Activated B cell treated with CpG ODN at 0.5 μM for 24 hours (primary cell): ENCODE results near the gene BMP8A. TPM values are rescaled to one million over a fixed set of nuclear protein-coding genes. Genes with fewer than 3 reads are reported as not detected.
"Not testable (repeated sequence)": the region's sequence is repeated elsewhere in the genome, so short reads cannot be mapped to it uniquely, and the experiment has no call there.

Experiments
- ATAC-seq: fragments of 200-7000 bp; cut with Tn5 transposase; one replicate; pipeline ENCODE4 v1.10.0; 2021; ENCODE audit warnings: low read depth, mild to moderate bottlenecking, moderate library complexity
- CTCF ChIA-PET: fragments of 350-600 bp; sonication (Branson Sonifier 250); formaldehyde crosslinking; loops from one replicate; lab custom pipeline; 2021; ENCODE audit warnings: antibody characterized with exemption; lab: Charles Lee
- POLR2A ChIA-PET: fragments of 350-600 bp; sonication (Branson Sonifier 250); formaldehyde crosslinking; loops from one replicate; lab custom pipeline; 2021; ENCODE audit warnings: antibody characterized with exemption; lab: Charles Lee
- DNase-seq: peaks from one replicate; pipeline ENCODE4 v3.0.0; 2022
- H3K27ac Mint-ChIP-seq: one replicate; pipeline ENCODE4 v1.8.0; 2020; ENCODE audit warnings: mixed read lengths
- H3K27me3 Mint-ChIP-seq: one replicate; pipeline ENCODE4 v1.8.0; 2021; ENCODE audit warnings: mixed read lengths
- H3K36me3 Mint-ChIP-seq: one replicate; pipeline ENCODE4 v1.8.0; 2021; ENCODE audit warnings: low read depth, mixed read lengths
- H3K4me1 Mint-ChIP-seq: one replicate; pipeline ENCODE4 v1.8.0; 2021; ENCODE audit warnings: mixed read lengths
- H3K4me3 Mint-ChIP-seq: one replicate; pipeline ENCODE4 v1.8.0; 2020; ENCODE audit warnings: mild to moderate bottlenecking, mixed read lengths
- H3K9me3 Mint-ChIP-seq: one replicate; pipeline ENCODE4 v1.8.0; 2020; ENCODE audit warnings: mixed read lengths
- intact Hi-C: fragments of 100-400 bp; cut with micrococcal nuclease; formaldehyde crosslinking; loops from one replicate; pipeline ENCODE4 v1.15.1; 2024
- total RNA-seq: library from RNA; stranded (reverse); gene quantifications from 2 replicates; pipeline ENCODE4 v1.2.3, GENCODE V29; 2022
- TF ChIP-seq, protein P1 (sequence below): fragments of 200-600 bp; IDR thresholded peaks from one replicate; pipeline ENCODE4 v1.8.0; 2022; ENCODE audit warnings: antibody characterized with exemption, mild to moderate bottlenecking

Gene BMP8A
- total RNA-seq, 1 donor from 2014 or later = 0.20 TPM

DNA sequence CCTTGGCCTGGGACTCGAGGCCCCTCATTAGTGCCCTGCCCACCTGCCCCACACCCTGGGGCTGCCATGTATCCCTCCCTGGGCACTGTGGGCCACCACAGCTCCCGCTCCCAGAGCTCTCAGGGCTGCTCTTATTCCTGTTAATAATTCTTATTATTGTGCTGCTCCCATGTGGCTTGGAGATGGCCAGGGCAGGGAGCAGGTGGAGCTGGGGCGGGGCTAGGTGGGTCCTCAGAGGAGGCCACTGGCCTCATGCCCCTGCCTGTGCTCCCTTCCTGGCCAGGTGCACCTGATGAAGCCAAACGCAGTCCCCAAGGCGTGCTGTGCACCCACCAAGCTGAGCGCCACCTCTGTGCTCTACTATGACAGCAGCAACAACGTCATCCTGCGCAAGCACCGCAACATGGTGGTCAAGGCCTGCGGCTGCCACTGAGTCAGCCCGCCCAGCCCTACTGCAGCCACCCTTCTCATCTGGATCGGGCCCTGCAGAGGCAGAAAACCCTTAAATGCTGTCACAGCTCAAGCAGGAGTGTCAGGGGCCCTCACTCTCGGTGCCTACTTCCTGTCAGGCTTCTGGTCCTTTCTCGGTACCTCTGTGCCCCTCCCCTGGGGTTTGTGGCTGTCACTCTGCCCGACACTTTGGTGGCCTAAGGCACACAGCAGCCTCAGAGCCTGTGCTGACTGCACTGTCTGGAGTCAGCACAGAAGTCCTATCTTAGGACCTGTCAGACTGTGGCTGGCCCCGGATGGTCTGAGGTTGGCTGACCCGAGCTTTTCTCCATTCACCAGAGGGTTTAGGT, 34.1 kb downstream of the BMP8A start:
- Mint-ChIP-seq H3K27ac (peak overlapping the region; percentile 81), H3K36me3 (peaks cover 18% of the 10 kb centered on the region), H3K4me3 (peak overlapping the region; percentile 64), H3K27me3 (no peaks in the 10 kb centered on the region), H3K9me3 (no peaks in the 10 kb centered on the region), H3K4me1 (peaks cover 32% of the 10 kb centered on the region)
- ChIA-PET CTCF (interaction anchor here (0.6 to 1.0 kb wide), 2 partner anchors 427 to 1081 kb away, joined by 3 read pairs; no protein-coding TSS in a partner anchor), POLR2A (interaction anchor here (0.9 to 1.3 kb wide), 2 partner anchors 51 to 652 kb away, joined by 3 to 5 read pairs; partner anchors contain the start of genes MYCBP and PABPC4)
- DNase-seq (peak; percentile 73), ATAC-seq (peak; percentile 99)
- intact Hi-C loops = loop anchor here (5.0 kb wide), 2 partner anchors 33 to 423 kb away; partner anchors contain the start of gene BMP8A
- TF ChIP-seq, protein P1, sequence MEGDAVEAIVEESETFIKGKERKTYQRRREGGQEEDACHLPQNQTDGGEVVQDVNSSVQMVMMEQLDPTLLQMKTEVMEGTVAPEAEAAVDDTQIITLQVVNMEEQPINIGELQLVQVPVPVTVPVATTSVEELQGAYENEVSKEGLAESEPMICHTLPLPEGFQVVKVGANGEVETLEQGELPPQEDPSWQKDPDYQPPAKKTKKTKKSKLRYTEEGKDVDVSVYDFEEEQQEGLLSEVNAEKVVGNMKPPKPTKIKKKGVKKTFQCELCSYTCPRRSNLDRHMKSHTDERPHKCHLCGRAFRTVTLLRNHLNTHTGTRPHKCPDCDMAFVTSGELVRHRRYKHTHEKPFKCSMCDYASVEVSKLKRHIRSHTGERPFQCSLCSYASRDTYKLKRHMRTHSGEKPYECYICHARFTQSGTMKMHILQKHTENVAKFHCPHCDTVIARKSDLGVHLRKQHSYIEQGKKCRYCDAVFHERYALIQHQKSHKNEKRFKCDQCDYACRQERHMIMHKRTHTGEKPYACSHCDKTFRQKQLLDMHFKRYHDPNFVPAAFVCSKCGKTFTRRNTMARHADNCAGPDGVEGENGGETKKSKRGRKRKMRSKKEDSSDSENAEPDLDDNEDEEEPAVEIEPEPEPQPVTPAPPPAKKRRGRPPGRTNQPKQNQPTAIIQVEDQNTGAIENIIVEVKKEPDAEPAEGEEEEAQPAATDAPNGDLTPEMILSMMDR = no peak

DNA sequence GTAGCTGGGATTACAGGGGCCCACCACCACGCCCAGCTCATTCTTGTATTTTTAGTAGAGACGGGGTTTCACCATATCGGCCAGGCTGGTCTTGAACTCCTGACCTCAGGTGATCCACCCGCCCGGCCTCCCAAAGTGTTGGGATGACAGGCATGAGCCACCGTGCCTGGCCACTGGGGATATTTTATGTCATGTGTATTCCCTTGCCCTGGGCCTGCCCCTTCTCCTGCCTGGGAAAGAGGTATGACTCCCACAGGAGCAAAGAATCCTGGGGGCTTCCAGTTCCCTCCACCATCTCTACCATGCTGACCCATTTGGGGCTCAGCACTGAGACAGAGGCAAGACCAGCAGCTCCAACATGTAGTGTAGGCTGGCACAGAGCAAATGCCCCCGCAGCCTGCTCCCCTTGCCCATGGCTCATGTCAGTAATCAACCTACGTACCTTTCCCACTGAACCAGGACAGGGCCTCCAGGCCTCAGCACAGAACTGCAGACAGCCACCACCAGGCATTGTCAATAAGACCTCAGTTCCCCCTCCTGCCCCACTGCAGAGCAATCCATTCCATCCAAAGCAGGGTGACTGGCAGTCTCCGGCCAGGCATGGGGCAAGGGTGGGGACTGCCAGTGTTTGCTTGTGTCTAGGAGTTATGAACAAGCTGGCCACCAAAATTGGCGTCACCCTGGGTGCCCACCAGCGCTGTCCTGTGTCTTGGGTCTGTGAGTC, 35.2 kb downstream of the BMP8A start:
- no peak for DNase-seq
- no peak overlapping the region for H3K4me3 Mint-ChIP-seq
- H3K9me3 Mint-ChIP-seq = no peaks in the 10 kb centered on the region
- ChIA-PET CTCF (interaction anchor here (1.0 kb wide), 1 partner anchor 428 kb away, joined by 3 read pairs; no protein-coding TSS in a partner anchor), POLR2A (interaction anchor here (0.6 to 1.3 kb wide), 2 partner anchors 49 to 50 kb away, joined by 3 to 5 read pairs; partner anchors contain the start of gene PABPC4)
- H3K27ac Mint-ChIP-seq = no peak overlapping the region
- intact Hi-C loops = loop anchor here (5.0 kb wide), 2 partner anchors 34 to 424 kb away; partner anchors contain the start of gene BMP8A
- peaks cover 22% of the 10 kb centered on the region for H3K36me3 Mint-ChIP-seq
- H3K27me3 Mint-ChIP-seq = no peaks in the 10 kb centered on the region
- ATAC-seq = no peak
- peaks cover 32% of the 10 kb centered on the region for H3K4me1 Mint-ChIP-seq
- TF ChIP-seq, protein P1 = no peak

DNA sequence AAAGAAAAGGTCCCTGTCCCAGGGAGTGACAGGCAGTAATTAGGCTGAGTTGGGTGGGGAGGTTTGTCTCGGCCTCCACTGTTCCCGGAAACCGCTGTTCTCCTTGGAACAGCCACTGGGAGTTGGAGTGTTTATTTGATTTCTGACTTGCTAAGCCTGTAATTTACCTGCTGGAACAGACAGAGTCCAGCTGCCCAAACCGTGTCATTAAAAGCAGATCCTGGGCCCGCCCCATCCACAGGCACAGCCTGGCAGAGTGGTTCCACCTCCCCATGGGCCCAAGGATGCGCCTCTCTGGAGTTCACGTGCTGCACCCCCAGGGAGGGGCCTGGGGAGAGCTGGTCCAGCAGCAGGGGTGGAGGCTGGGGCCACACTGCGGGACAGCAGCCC, 35.7 kb downstream of the BMP8A start:
- Mint-ChIP-seq H3K36me3 (peaks cover 28% of the 10 kb centered on the region), H3K4me1 (peaks cover 32% of the 10 kb centered on the region)
- H3K4me3 Mint-ChIP-seq, CTCF ChIA-PET, DNase-seq, H3K9me3 Mint-ChIP-seq, ATAC-seq, H3K27me3 Mint-ChIP-seq, POLR2A ChIA-PET, H3K27ac Mint-ChIP-seq: not testable (repeated sequence)
- intact Hi-C loops = loop anchor here (5.0 kb wide), 2 partner anchors 35 to 425 kb away; partner anchors contain the start of gene BMP8A

DNA sequence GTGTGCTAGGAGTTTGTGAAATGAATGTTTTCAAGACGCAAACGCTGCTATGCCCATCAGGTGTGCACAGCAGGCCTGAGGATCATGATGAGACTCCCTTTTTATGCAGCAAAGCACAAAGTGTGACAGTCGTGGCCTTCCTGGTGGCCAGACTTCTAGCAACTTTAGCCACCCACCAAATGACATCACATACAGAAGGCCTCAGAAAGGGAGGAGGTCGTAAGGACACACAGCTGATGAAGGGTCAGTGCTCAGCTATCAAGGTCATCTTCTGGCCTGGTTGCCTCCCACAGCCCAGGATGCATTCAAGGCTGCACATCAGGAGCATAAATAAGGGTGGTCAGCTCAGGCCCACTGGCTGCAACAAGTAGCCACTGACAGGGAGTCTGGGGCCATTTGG, 36.6 kb downstream of the BMP8A start:
- Mint-ChIP-seq H3K9me3 (no peaks in the 10 kb centered on the region), H3K27ac (no peak overlapping the region), H3K27me3 (no peaks in the 10 kb centered on the region), H3K36me3 (peaks cover 30% of the 10 kb centered on the region), H3K4me1 (peaks cover 32% of the 10 kb centered on the region), H3K4me3 (no peak overlapping the region)
- POLR2A ChIA-PET = no interaction called here
- no peak for ATAC-seq
- DNase-seq = no peak
- TF ChIP-seq, protein P1 = no peak
- intact Hi-C loops = loop anchor here (5.0 kb wide), 2 partner anchors 36 to 426 kb away; partner anchors contain the start of gene BMP8A
- CTCF ChIA-PET = no interaction called here

DNA sequence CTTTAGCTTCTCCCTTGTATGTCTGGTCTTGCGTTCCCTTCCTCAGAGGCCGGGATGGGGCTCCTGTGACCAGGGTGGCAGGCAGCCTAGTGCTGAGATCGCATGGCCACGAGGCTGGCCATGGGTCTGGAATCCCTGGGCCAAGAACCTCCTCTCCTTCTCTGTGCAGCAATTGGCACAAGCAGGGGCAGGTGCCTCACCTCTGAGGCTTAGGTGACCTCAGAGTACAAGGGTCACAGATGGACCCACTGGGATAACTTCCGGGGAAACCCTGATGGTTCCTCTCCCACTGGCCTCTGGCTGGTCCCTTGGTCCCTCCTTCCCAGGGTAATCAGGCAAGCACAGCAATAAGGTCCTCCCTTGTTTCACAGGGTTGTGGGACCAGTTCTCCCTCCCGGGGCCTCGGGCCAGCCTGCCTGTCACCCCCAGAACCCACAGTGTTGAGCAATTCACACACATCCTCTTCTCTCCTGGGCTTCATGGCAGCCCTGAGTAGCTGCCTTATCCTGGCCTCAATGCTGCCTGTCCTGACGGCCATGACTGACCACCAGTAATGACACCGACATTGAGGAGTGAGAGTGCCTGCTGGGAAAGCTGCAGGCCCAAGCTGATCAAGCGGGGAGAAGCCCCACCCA, 38.6 kb downstream of the BMP8A start:
- TF ChIP-seq, protein P1 = no peak
- peaks cover 18% of the 10 kb centered on the region for H3K4me1 Mint-ChIP-seq
- H3K4me3 Mint-ChIP-seq = no peak overlapping the region
- intact Hi-C loops = loop anchor here (5.0 kb wide), 2 partner anchors 38 to 428 kb away; partner anchors contain the start of gene BMP8A
- DNase-seq (no peak), ATAC-seq (no peak)
- POLR2A ChIA-PET = no interaction called here
- no peaks in the 10 kb centered on the region for H3K27me3 Mint-ChIP-seq
- peaks cover 38% of the 10 kb centered on the region for H3K36me3 Mint-ChIP-seq
- CTCF ChIA-PET = interaction anchor here (1.6 kb wide), 1 partner anchor 9 kb away, joined by 4 read pairs; no protein-coding TSS in a partner anchor
- no peak overlapping the region for H3K27ac Mint-ChIP-seq
- no peaks in the 10 kb centered on the region for H3K9me3 Mint-ChIP-seq
